SK-N-SH treated with all-trans-retinoic acid at 6 μM for 48 hours (cell line): Measurements from ENCODE around the gene SACS.

Experiments
- CSDC2 ChIP-seq: fragments of 250-450 bp; sonication (Bioruptor Pico); IDR thresholded peaks from 2 replicates; pipeline ENCODE4 v1.5.0; 2020; ENCODE audit warnings: mild to moderate bottlenecking, moderate library complexity
- PATZ1 ChIP-seq: fragments of 250-450 bp; sonication (Bioruptor Pico); IDR thresholded peaks from 2 replicates; pipeline ENCODE4 v1.8.0; 2020; ENCODE audit warnings: mild to moderate bottlenecking, moderate library complexity, borderline replicate concordance

GRCh38 chr13:23279321-23279720 is 154.2 kb downstream of the SACS start:
- TF ChIP-seq PATZ1 (CRISPR knock-in tag) (no peak), CSDC2 (no peak)
